ENCODE results near the gene HNRNPF.
"Not testable (repeated sequence)": the region's sequence is repeated elsewhere in the genome, so short reads cannot be mapped to it uniquely, and the experiment has no call there.

The HNRNPF gene

DNA sequence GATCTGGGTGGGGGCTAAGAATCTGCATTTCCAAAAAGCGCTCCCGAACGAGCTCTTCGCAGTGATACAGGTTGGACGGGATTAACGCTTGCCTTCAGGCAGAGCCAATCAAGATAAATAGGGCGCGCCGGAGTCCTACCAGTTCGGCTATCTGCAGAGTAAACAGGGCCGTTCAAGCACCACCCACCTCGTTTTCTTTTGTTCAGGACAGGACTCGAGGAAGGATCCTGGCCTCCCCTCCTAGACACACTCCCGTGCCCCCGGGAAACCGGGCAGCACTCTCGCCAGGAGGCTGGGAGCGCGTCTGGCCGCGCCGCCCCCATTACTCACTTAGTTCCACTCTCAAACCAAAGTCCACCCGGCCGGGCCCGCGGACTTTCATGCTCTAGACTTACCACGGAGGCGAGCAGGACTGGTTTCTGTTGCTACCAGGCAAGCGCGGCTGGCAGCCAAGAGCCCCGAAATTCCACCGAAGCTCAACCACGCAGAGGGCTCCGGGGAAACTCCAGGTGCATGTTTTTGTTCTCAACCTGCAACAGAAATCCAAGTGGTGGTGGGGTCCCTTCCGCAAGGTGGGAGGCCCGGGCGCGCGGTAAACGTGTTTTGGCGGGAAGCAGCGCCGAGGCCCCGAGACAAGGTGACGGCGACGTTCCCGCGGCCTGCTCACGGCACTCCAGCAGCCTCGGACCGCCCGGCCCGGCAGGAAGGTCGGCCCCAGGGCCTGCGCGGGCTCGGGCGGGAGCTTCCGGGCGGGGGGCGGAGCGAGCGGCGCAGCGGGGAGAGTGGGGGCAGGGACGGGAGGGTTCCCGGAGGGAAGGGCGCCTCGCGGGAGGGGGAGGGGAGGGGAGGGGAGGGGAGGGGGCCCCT lies 12.7 kb downstream of the HNRNPF start:
- peak in 12 of 14 donors; percentile 63 to 88 (median 80) for DNase-seq

DNA sequence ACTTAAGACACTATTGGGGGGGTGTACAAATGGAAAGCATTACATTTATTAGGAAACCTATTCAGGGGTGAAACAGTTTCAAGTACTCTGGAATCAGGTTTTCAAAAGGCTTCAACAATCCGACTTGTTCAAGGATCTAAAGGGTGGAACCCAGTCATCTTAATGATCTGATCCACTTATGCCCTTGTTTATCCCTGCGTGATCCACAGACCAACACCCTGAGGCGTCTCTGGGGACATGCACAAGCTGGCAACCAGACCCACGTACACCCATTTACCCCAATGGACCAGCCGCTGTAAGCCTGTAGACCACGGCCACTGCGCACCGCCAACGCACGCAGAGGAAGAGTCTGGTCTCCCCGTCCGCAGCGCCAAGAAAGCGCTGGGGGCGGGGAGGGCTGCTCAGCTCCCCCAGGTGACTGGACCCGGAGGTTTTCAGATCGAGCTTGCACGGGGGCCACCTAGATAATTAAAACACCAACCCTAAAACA lies 13.4 kb downstream of the HNRNPF start:
- no peak for DNase-seq

DNA sequence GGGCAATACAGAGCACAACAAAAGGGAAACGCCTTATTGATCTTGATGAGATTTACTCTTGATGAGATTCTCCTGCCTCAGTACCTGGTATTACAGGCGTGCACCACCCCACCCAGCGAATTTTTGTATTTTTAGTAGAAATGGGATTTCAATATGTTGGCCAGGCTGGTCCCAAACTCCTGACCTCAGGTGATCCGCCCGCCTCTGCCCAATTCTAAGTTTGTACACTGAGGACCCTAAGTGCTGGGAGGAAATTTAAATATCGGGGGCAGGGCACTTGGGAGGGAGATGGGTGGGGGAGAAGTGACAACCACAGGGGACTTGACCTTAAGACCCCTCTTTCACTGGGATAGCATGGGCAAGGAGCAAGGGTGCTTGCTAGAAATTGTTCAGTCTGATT lies 14.1 kb downstream of the HNRNPF start:
- no peak for DNase-seq

DNA sequence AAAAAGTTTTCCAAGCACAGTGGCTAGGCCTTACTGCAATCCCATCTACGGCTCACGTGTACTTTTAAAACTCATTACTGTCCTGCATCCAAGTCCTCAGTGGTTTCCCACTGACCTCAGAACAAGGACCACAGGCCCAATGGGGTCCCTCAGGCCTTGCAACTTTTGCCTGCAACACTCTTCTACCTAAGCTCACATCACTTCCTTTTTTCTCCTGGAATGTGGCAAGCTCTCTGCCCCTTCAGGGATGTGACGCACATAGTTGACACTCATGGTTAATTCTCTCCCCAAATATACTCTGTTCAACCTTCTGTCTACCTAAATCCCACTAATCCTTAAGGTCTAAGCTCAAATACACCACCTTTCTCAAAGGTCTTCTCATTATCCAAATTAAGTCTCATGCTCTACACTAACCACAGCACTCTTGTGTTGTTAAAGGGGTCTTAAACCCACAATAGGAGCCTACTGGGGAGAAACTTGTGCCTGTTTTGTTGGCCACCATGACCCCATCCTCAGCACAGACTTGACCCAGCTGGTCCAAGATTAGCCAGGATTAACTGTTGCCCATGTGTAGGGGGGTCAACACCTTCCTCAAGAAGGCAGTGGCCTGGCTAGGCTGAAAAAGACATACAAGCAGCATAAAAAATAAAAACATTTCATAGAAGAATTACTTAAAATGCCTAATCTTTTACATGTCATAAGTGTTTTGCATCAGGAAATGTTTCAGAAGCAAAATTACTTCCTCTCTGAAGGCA lies 15.2 kb downstream of the HNRNPF start:
- no peak for DNase-seq

DNA sequence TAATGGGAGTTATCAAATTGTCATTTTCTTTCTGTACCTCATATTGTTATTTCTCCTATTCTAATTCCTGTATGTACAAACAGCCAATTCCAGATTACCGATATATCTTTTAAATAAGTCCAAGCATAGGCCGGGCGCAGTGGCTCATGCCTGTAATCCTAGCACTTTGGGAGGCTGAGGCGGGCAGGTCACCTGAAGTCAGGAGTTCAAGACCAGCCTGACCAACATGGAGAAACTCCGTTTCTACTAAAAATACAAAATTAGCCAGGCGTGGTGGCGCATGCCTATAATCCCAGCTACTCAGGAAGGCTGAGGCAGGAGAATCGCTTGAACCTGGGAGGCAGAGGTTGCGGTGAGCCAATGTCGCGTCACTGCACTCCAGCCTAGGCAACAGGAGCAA lies 15.8 kb downstream of the HNRNPF start:
- DNase-seq, result not testable (repeated sequence)

DNA sequence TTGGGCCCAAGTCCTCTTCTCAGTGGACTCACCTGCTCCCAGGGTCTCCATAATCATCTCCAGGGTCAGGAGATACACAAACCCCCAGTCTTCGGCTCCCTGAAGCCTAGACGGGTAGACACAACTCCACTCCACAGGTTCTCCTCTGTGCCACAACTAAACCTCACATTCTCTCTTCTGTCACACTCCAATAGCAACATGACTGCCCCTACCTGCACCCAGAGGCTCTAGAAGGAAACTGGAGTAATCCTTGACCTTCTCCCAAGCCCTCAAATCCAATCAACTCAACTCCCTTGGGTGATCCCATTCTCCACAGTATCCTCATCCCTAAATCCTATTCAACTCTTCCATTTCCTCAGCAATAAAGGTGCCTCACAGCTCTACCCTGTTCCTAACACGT lies 16.2 kb downstream of the HNRNPF start:
- DNase-seq, result no peak

DNA sequence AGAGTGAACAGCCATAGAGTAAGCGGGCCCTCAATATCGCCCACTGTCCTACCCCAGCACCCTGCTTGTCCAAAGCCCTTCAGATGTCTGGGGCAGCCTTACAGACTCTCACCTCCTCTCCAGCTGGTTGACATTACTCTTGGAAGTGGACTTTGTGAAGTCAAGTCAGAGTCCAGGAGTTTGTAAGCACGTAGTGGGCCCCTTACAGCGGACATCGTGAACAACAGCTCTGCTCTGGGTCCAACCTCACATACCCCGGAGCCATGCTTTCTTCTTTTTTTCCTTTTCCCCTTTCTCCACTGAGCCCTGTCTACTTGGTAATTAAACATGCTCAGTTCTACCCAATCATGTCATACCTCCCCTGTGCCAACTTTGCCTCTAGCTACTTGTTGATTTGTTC lies 17.5 kb downstream of the HNRNPF start:
- DNase-seq, result no peak

DNA sequence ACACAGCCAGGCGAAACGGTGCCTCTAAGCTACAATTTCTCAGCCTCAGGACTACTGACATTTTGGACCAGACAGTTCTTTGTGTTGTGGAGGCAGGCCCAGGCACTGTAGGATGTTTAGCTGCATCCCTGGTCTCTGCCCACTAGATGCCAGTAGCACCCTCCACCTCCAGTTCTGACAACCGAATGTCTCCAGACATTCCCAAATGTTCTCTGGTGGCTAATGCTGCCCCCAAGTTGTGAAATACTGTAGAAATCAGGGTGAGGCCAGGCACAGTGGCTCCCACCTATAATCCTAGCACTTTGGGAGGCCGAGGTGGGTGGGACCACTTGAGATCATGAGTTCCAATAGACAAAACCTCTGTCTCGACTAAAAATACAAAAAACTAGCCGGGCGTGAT lies 18.2 kb downstream of the HNRNPF start:
- DNase-seq, result peak in 9 of 14 donors; percentile 7 to 34 (median 28)

DNA sequence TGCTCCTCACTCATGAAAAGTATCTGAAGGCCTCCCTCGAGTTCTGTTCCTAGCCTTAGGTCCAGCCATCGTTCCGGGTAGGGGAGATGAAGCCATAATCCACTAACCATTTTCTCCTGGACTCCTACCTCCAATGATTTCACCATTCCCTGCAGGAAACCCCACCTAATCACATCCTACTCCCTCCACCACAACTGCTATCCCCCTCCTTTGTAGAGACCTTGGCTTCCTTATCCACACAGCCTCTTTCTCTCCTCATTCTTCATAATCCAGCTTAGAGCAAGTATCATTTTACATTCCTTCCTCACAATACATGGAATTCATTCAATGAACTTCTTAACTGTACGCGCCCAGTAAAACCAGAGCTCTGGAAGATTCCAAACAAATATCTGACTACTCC lies 18.7 kb downstream of the HNRNPF start:
- DNase-seq, result no peak

DNA sequence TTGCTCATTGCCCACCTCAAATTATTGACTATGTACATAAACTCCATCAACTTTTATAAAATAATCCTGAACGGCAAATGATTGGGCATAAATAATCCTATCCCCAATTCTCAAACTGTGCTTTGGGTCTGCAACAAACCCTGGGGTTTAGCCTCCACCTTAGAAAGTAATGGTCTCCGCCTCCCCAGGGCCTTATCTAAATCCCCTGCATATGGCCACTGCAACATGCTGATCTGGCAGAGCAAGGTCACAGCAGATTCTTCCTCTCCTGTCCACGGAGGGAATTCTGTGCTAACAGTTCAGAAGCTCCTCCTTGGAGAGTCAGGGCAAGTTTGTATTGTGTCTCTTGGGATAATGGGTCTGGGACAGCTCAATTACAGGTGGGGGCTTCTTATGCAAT lies 19.1 kb downstream of the HNRNPF start:
- no peak for DNase-seq

DNA sequence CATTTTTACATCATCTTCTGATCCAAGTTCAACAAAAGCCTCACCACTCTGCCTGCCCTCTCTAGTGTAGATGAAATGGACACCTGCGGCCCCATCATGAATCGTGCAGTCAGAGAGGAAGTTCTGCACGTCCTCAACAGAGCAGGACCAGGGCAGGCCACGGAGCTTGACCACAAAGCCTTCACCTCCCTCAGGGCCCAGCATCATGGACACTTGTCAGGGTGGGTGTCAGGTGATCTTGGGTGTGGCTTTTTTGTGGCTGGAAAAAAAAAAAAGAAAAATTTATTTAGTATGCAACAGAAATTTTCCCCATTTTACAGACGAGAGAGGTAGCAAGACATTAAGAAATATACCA lies 21.3 kb downstream of the HNRNPF start:
- DNase-seq, result no peak

DNA sequence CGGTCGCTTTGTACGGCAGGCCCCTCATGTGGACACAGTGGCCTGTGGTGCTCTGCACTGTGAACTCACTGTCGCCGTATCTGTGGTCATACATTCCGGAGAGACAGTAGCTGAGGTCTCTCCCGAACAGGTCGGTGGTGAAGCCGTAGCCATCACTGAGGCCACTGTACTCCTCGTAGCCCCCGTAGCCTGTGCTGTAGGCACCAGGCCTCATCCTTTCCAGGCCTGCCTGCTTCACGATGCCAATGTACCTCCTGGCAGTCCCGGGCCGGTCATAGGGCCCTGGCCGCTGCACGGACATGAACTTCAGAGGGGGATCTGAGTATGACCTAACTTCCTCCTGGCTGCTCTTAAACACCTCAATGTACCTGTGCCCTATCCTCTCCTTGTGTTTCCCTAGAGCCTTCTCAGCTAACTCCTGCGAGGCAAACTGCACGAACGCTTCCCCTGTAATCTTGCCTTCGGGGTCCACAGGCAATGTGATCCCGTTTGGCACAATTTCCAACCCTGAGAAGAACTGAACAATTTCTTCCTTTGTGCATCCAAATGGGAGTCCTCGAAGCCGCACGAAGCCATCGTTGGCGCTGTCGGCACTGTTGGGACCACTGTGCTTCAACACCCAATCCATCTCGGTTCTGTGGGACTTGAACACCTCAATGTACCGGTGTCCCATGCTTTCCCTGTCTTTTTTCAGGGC lies 21.9 kb downstream of the HNRNPF start:
- DNase-seq, result no peak

DNA sequence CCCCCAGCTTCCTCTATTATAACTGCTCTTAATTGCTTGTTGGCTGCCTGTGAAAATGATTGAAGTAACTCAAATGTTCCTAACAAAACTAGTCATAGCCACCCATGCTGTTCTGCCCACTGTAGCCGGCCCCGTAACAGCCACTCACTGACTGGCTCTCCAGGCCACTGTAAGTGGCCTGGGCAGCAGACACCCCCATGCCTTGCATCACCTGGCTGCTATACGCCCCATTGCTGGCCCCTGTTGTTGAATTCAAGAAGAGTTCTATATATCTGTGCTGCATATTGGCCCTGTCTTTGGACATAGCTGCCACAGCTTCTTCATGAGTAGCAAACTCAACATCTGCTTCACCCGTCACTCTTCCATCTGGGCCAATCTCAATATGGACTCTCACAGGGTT lies 22.4 kb downstream of the HNRNPF start:
- no peak for DNase-seq

DNA sequence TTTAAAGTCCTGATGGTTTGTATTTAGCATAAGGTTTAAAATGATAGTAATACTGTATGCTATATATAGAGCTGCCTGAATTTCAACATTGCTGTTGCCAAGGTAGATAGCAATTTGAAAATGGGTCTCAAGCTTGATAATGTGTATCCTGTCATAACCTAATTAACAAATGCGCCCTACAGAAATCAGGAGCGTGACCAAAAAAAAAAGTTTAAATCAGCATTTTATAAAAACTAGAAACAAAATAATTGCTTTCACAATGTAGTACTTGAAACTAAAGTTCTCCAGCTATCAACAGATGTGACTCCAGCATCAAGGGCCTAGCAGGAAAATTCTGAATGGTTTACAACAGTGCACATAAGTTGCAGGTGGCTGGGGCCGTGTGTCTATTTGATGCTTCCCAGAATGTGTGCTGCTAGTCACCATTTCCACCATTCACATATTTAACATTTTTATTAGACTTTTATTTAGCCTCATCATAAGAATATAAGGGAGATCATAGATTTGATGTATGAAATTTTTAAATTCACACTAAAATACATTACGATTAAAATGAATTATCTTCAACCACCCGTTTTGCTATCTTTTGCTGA lies 23.5 kb downstream of the HNRNPF start:
- DNase-seq, result no peak

DNA sequence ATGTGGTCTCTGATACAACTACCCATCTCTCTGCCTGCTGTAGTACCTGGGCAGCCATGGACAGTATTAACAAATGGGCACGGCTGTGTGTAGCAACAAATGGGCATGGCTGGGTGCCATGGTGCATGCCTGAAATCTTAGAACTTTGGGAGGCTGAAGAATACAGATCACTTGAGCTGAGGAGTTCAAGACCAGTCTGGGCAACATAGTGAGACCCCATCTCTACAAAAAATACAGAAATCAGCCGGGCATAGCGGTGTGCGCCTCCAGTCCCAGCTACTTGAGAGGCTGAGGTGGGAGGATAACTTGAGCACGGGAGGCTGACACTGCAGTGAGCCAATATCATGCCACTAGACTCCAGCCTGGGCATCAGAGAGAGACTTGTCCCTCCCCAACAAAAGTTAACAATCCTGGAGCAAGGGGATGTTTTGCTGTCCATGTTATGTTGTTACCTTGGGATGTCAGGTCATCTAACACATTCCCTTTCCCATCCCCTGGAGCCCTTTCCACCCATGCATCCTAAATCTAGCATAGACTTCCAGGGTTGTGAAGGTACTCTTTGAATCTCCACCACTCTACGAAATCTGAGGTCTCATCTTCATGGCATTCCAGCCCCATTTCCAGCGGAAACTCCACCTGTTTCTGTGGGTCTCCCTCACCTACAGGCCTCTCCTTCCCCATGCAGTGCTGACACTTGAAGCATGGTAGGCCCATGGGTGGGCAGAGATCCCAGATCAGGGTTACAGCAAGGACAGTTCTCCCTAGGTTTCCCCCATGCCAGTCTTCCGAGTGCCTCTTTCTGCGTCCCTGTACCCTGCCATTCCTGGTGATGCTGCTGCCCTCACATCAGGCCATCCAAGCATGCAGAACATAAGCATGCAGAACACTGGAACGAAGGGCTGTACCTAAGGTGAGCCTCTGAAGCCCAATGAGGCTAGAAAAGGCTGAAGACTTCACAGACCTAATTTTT lies 24.4 kb downstream of the HNRNPF start:
- no peak for DNase-seq

DNA sequence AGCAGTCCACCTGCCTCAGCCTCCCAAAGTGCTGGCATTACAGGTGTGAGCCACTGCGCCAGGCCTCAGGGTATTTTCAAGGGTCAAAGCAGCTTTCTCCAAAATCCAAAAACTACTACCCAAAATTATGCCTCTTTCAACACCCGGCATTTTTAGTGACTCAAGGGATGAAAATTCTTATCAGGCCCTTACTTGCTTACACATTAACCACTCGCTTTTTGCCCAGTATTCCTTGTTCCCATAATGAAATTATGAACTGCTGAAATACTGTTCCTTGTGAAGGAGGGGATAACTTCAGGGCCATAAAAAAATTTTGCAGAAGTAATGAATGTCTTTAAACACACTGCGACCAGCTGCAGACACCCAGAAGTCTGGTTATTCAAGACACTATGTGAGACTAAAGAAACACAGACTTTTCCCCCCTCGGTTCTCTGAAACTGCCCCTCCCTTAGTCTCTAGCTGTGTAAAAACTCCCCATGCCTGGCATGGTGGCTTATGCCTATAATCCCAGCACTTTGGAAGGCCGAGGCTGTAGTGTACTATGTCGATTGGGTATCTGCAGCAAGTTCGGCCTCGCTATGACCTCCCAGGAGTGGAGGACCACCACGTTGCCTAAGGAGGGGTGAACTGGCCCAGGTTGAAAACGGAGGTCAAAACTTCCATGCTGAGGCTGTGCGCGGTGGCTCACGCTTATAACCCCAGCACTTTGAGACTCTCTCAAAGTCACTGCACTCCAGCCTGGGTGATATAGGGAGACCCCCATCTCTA lies 25.6 kb downstream of the HNRNPF start:
- no peak for DNase-seq

DNA sequence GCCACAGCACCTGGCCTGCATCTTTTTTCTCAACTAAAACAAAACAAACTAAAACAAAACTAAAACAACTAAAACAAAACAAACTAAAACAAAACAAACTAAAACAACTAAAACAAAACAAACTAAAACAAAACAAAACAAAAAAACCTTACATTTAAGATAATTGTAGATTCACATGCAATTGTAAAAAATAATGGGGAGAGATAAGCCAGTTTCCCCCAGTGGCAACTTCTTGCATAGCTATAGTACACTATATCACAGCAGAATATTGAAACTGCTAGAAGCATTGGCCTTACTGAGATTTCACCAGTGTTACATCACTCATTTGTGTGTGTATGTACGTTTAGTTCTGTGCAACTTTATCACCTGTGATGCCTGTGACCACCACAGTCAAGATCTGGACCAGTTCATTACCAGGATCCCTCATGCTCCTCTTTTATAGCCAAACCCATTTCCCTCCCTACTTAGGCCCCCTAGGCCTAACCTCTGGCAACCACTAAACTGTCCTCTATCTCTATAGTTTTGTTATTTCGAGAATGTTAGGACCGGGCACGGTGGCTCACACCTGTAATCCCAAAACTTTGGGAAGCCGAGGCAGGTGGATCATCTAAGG lies 28.3 kb downstream of the HNRNPF start:
- DNase-seq, result no peak

DNA sequence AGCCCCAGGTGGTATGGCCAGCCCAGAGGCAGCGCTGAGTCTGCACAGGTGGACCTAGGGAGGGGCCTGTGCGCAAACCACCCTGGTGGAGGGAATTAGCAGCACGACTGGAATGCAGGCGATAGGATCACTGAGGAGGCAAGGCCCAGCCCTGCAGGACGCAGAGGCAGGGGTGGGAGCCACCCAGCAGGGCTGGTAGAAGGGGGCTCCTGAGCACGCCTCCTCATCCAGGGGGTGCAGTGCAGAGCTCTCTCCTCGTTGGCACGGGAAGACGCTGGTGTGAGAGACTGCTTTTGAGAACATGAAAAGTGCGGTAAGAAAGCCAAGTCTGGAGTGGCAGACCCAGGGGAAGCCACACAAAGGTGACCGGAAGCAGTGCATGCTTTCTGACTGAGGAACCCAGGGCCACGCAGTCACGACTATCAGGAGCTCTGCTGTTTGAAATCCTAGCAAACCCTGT lies 31.5 kb downstream of the HNRNPF start:
- DNase-seq, result no peak

DNA sequence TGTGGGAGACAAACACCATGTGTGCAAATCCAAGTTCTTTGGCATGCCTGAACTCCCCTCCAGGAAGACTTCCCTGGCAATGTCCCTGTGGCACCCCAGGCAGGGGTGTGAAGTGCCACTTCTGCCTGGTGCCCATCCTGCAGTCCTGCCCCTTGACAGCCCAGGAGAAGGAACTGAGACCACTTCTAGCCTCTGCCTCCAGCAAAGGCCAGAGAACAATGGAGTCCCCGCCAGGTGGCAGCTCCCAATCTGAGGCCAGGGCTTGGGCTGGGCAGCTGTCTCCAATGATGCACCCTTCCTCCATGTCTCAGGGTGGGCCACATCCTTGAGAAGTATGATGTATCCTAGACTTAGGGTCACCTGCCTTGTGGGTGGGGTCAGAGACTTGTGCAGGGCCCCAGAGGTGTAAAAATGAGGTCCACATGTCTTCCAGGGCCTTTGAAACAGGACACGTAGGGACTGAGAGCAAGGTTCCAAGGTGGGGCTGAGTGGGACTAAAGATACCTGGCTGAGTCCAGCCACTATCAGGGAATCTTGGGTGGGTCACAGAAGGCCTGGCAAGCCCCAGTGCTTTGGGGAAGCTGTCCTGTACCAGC lies 32.1 kb downstream of the HNRNPF start:
- DNase-seq, result no peak

Measured in C1 segment of cervical spinal cord (tissue), 14 donors.